BJ (cell line): Measurements from ENCODE around the gene OSGIN1. TPM values are rescaled to one million over a fixed set of nuclear protein-coding genes. Genes with fewer than 3 reads are reported as not detected.

Experiments used
- CTCF ChIA-PET: fragments of 350-600 bp; formaldehyde crosslinking; extraction: SDS; loops from one replicate; lab custom pipeline; 2021; ENCODE audit warnings: antibody characterized with exemption, inconsistent platforms; lab: Yijun Ruan, JAX
- POLR2A ChIA-PET: fragments of 300-600 bp; sonication (Branson Sonifier 250); formaldehyde crosslinking; extraction: SDS; loops from one replicate; lab custom pipeline; 2021; ENCODE audit warnings: antibody characterized with exemption; lab: Charles Lee
- DNase-seq: peaks from one replicate; pipeline ENCODE4 v3.0.0-alpha.2; 2011; ENCODE audit warnings: low read depth
- H3K27me3 ChIP-seq: 2 replicates; pipeline ENCODE4 v1.6.0; 2011; ENCODE audit warnings: low read length; ENCODE audit not compliant: control insufficient read depth, insufficient read depth
- H3K36me3 ChIP-seq: 2 replicates; pipeline ENCODE4 v1.5.1; 2011; ENCODE audit warnings: low read length; ENCODE audit not compliant: control insufficient read depth, insufficient read depth
- H3K4me3 ChIP-seq: 2 replicates; pipeline ENCODE4 v1.5.1; 2011; ENCODE audit warnings: low read depth, mild to moderate bottlenecking, control low read depth, low read length
- polyA minus RNA-seq: library from RNA; depleted of rRNA, polyadenylated mRNA; stranded (reverse); fragments of >200 nt; gene quantifications from 2 replicates; pipeline ENCODE4 v1.2.3, GENCODE V29; 2011; rRNA and poly(A)+ RNA removed
- polyA plus RNA-seq: library from polyadenylated mRNA; depleted of rRNA; stranded (reverse); fragments of >200 nt; gene quantifications from 2 replicates; pipeline ENCODE4 v1.2.3, GENCODE V29; 2011; rRNA removed
- TF ChIP-seq, protein P1 (sequence below): IDR thresholded peaks from 2 replicates; pipeline ENCODE4 v1.5.1; 2011; ENCODE audit warnings: low read depth, mild to moderate bottlenecking, control low read depth, inconsistent platforms, low read length, moderate library complexity; ENCODE audit not compliant: insufficient read depth

Gene OSGIN1, protein sequence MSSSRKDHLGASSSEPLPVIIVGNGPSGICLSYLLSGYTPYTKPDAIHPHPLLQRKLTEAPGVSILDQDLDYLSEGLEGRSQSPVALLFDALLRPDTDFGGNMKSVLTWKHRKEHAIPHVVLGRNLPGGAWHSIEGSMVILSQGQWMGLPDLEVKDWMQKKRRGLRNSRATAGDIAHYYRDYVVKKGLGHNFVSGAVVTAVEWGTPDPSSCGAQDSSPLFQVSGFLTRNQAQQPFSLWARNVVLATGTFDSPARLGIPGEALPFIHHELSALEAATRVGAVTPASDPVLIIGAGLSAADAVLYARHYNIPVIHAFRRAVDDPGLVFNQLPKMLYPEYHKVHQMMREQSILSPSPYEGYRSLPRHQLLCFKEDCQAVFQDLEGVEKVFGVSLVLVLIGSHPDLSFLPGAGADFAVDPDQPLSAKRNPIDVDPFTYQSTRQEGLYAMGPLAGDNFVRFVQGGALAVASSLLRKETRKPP
- 2.0 and 5.1 TPM in 2 replicates for polyA plus RNA-seq
- polyA minus RNA-seq: 1.4 and 2.6 TPM in 2 replicates

DNA sequence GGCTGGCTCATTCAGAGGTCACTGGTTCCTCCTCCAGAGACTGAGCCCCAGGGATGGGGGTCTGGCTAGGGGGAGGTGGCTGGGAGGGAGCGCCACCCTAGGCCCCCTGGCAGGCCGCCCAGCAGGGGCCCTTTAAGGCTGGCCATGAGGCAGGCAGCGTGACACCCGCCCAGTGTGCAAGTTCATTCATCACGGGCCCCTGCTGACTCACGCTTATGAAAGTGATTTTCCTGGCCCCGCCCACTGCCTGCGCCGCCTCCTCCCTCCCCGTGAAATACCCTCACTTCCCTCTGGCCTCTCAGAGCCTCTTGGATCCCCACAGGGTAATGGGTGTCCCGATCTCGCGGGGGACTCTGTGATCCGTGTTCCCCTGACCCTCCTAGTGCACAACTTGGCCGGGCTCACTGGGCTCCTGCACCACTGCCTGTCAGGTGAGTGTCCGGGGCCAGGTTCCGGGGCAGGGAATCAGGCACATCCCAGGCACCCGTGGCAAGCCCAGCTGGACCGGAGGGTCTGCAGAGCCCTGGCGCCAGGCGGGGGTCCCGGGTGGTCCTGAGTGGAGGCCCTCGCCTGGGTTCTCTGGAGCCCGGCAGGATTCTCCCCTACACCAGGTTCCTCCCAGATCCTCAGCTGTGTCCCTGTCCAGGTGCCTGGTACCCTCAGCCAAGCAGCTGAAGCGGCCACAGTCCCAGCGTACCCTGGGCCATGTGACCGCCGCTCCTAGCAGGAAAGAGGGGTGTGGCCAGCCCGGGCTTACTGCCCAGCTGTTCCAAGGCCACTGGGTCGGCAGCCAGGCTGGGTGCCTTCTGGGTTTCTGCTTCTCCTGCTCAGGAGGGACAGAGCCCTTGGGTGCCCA, at the start of gene OSGIN1:
Gene OSGIN1, plus strand, starts transcription at position 301 of the 856 bp plus-strand sequence. CDS start 4,432 bp downstream, outside the sequence.
- no peaks in the 10 kb centered on the region; the same call in 1 of the 2 replicates for H3K36me3 ChIP-seq
- CTCF ChIA-PET: interaction anchor here (0.8 to 7.4 kb wide), 7 partner anchors 9 to 111 kb away, joined by 3 to 161 read pairs (median 6); no protein-coding TSS in a partner anchor
- POLR2A ChIA-PET: no interaction called here

DNA sequence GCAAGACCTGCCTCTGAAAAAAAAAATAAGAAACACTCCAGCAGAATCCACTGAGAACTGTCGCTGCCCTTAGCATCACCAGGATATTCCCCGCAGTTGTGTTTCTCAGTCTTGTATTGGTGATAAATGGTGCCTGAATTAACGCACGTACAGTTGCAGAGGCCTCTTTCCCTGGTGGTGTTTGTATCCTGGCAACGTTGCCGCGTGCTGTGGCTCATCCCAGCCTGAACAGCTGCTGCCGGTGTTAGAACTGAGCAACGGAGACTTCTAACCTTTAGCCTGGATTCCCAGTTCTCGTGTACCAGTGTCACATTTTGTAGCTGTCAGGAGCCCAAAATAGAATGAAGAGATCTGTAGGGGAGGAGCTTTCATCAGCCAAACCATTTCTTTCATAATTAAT, 49.3 kb upstream of the OSGIN1 start:
- CTCF ChIA-PET: interaction anchor here (1.7 kb wide), 1 partner anchor 23 kb away, joined by 5 read pairs; no protein-coding TSS in a partner anchor

More for the DNA sequence above, at the start of gene OSGIN1:
- H3K27me3 ChIP-seq: no peaks in the 10 kb centered on the region
- peak; percentile 54 for DNase-seq
- H3K4me3 ChIP-seq: peak within 1 kb of the TSS; percentile 55
- TF ChIP-seq, protein P1, sequence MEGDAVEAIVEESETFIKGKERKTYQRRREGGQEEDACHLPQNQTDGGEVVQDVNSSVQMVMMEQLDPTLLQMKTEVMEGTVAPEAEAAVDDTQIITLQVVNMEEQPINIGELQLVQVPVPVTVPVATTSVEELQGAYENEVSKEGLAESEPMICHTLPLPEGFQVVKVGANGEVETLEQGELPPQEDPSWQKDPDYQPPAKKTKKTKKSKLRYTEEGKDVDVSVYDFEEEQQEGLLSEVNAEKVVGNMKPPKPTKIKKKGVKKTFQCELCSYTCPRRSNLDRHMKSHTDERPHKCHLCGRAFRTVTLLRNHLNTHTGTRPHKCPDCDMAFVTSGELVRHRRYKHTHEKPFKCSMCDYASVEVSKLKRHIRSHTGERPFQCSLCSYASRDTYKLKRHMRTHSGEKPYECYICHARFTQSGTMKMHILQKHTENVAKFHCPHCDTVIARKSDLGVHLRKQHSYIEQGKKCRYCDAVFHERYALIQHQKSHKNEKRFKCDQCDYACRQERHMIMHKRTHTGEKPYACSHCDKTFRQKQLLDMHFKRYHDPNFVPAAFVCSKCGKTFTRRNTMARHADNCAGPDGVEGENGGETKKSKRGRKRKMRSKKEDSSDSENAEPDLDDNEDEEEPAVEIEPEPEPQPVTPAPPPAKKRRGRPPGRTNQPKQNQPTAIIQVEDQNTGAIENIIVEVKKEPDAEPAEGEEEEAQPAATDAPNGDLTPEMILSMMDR: no peak

DNA sequence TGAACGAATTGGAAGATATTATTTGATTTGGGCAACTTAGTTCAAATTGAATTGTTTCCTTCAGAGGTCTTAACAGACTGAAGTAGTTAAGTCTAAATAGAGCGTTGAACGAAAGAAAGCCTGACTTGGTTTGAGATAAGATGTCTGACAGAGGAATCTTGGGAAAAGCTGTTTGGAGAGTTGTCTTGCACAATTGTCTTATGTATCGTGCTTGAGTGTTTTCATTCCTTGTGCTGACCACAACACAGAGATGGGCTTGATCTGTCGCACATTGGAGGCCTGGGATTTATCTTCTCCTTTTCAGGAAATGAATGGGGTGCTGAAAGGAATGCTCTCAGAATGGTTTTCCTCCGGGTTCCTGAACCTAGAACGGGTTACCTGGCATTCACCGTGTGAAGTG, 46.4 kb upstream of the OSGIN1 start:
- no peaks in the 10 kb centered on the region for H3K27me3 ChIP-seq
- H3K4me3 ChIP-seq: no peak overlapping the region
- ChIA-PET CTCF (no interaction called here), POLR2A (no interaction called here)
- TF ChIP-seq, protein P1: no peak
- peaks cover 4% of the 10 kb centered on the region for H3K36me3 ChIP-seq
- DNase-seq: no peak

More for the DNA sequence above, 49.3 kb upstream of the OSGIN1 start:
- Histone ChIP-seq H3K36me3 (no peaks in the 10 kb centered on the region; the same call in 1 of the 2 replicates), H3K4me3 (no peak overlapping the region), H3K27me3 (no peaks in the 10 kb centered on the region)
- POLR2A ChIA-PET: no interaction called here
- no peak for DNase-seq
- TF ChIP-seq, protein P1: no peak

DNA sequence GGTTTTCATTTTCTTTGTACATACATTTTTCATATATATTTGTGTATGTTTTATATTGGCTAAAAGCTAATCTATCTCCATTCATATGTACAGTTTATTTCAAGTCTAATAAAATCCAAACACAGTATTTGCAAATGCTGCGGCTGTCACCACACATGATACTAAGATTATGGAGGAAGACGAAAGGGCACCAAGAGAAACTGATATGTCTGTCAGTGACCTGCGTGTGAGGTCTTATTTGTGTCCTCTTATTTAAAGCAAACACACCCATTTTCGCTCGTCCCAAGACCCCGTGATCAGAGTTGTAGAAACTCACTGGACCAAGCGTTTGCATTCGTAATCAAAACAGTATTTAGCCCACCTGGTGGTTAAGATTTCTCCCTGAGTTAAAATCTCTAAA, 45.9 kb upstream of the OSGIN1 start:
- TF ChIP-seq, protein P1: no peak
- ChIA-PET POLR2A (no interaction called here), CTCF (no interaction called here)
- DNase-seq: no peak
- Histone ChIP-seq H3K4me3 (no peak overlapping the region), H3K36me3 (peaks cover 4% of the 10 kb centered on the region), H3K27me3 (no peaks in the 10 kb centered on the region)
